A673 (cell line): ENCODE data around the gene PARD3. TPM values are rescaled to one million over a fixed set of nuclear protein-coding genes. Genes with fewer than 3 reads are reported as not detected.

Source experiments
- BruUV-seq: library from RNA; stranded (reverse); fragments of 400-500 nt; replicated peaks from 2 replicates; lab custom pipeline; 2021; lab: Mats Ljungman, UMichigan
- CTCF ChIA-PET: fragments of 300-600 bp; sonication (Branson Sonifier 250); formaldehyde crosslinking; loops from one replicate; lab custom pipeline; 2022; ENCODE audit warnings: antibody characterized with exemption; lab: Charles Lee
- POLR2A ChIA-PET: fragments of 300-600 bp; sonication (Branson Sonifier 250); formaldehyde crosslinking; loops from one replicate; lab custom pipeline; 2022; ENCODE audit warnings: antibody characterized with exemption; ENCODE audit not compliant: low non-redundant PET; lab: Charles Lee
- DNase-seq: peaks from one replicate; pipeline ENCODE4 v3.0.0-alpha.2; 2015; ENCODE audit warnings: low spot score
- H3K27ac ChIP-seq: fragments of 200-600 bp; sonication (generic); 2 replicates; pipeline ENCODE4 v1.5.1; 2016; ENCODE audit warnings: mixed run types, low read depth, mild to moderate bottlenecking, mixed read lengths, antibody characterized with exemption, low read length; ENCODE audit not compliant: poor library complexity, severe bottlenecking
- H3K27me3 ChIP-seq: fragments of 200-600 bp; sonication (generic); replicated peaks from 2 replicates; pipeline ENCODE4 v1.6.1; 2017; ENCODE audit warnings: mixed run types, low read depth, mild to moderate bottlenecking, mixed read lengths, antibody characterized with exemption, low read length; ENCODE audit not compliant: insufficient read depth, poor library complexity
- H3K36me3 ChIP-seq: fragments of 200-600 bp; sonication (generic); 2 replicates; pipeline ENCODE4 v1.6.1; 2016; ENCODE audit warnings: mixed run types, mild to moderate bottlenecking, mixed read lengths, antibody characterized with exemption, low read length; ENCODE audit not compliant: insufficient read depth, poor library complexity, severe bottlenecking
- H3K4me1 ChIP-seq: fragments of 200-600 bp; sonication (generic); 2 replicates; pipeline ENCODE4 v1.6.1; 2017; ENCODE audit warnings: mixed run types, mild to moderate bottlenecking, mixed read lengths, antibody characterized with exemption, low read length; ENCODE audit not compliant: insufficient read depth, poor library complexity, severe bottlenecking
- H3K4me3 ChIP-seq: fragments of 200-600 bp; sonication (generic); 2 replicates; pipeline ENCODE4 v1.5.1; 2016; ENCODE audit warnings: low read depth, mixed run types, mild to moderate bottlenecking, mixed read lengths, low read length; ENCODE audit not compliant: poor library complexity, severe bottlenecking
- H3K9me3 ChIP-seq: fragments of 200-600 bp; sonication (generic); 2 replicates; pipeline ENCODE4 v1.6.1; 2016; ENCODE audit warnings: mixed run types, low read depth, mild to moderate bottlenecking, mixed read lengths, antibody characterized with exemption, low read length; ENCODE audit not compliant: poor library complexity, severe bottlenecking
- EZH2 ChIP-seq: fragments of 200-600 bp; sonication (generic); IDR thresholded peaks from 2 replicates; pipeline ENCODE4 v1.6.1; 2017; ENCODE audit warnings: borderline replicate concordance, low read depth, mild to moderate bottlenecking, mixed read lengths, antibody characterized with exemption, low read length; ENCODE audit not compliant: poor library complexity, severe bottlenecking
- intact Hi-C: fragments of 100-400 bp; cut with micrococcal nuclease; formaldehyde crosslinking; loops from one replicate; pipeline ENCODE4 v1.10.0; 2022; ENCODE audit not compliant: unreplicated experiment
- total RNA-seq: library from RNA; stranded (reverse); gene quantifications from 2 replicates; pipeline ENCODE4 v1.2.3, GENCODE V29; 2021
- TF ChIP-seq, protein P1 (sequence below): fragments of 300-800, 200-600 bp; sonication (generic); conservative IDR thresholded peaks from 2 replicates; pipeline ENCODE4 v1.5.1; 2017; ENCODE audit warnings: low read depth, mild to moderate bottlenecking, antibody characterized with exemption, low read length, moderate library complexity, mixed read lengths

PARD3 gene
- total RNA-seq, 1 experiment from 2014 or later = 28.0 TPM

DNA sequence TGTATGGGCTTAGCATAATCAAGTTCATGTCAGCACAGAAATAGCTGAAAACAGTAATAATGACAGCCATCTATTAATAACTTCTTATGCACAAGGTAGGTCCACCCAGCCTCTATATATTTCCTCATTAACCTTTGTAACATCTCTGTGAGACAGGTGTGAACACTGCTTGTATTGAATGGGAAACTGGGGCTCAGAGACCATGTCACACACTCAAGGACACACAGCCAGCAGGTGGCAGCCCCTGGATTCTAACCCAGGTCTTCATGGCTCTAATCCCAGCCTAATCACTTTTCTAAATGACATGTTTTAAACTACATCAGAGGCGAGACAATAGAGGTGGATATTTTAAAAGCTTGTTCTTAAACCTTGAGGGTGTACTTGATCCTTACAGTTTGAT is 591.4 kb downstream of the PARD3 start:
- H3K9me3 ChIP-seq = no peaks in the 10 kb centered on the region
- no peaks in the 10 kb centered on the region for H3K4me1 ChIP-seq
- no TSS peak for BruUV-seq
- no peak for DNase-seq
- H3K36me3 ChIP-seq = no peaks in the 10 kb centered on the region
- POLR2A ChIA-PET = no interaction called here
- intact Hi-C loops = loop anchor here (10.0 kb wide), 1 partner anchor 411 kb away; no protein-coding TSS in a partner anchor
- H3K27ac ChIP-seq = no peak overlapping the region
- CTCF ChIA-PET = no interaction called here
- no peaks in the 10 kb centered on the region for H3K27me3 ChIP-seq
- TF ChIP-seq, protein P1, sequence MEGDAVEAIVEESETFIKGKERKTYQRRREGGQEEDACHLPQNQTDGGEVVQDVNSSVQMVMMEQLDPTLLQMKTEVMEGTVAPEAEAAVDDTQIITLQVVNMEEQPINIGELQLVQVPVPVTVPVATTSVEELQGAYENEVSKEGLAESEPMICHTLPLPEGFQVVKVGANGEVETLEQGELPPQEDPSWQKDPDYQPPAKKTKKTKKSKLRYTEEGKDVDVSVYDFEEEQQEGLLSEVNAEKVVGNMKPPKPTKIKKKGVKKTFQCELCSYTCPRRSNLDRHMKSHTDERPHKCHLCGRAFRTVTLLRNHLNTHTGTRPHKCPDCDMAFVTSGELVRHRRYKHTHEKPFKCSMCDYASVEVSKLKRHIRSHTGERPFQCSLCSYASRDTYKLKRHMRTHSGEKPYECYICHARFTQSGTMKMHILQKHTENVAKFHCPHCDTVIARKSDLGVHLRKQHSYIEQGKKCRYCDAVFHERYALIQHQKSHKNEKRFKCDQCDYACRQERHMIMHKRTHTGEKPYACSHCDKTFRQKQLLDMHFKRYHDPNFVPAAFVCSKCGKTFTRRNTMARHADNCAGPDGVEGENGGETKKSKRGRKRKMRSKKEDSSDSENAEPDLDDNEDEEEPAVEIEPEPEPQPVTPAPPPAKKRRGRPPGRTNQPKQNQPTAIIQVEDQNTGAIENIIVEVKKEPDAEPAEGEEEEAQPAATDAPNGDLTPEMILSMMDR = 0 out of 2 replicates have a peak, but pooled peaks have one; percentile 31
- no peak for TF ChIP-seq EZH2
- no peak overlapping the region for H3K4me3 ChIP-seq

DNA sequence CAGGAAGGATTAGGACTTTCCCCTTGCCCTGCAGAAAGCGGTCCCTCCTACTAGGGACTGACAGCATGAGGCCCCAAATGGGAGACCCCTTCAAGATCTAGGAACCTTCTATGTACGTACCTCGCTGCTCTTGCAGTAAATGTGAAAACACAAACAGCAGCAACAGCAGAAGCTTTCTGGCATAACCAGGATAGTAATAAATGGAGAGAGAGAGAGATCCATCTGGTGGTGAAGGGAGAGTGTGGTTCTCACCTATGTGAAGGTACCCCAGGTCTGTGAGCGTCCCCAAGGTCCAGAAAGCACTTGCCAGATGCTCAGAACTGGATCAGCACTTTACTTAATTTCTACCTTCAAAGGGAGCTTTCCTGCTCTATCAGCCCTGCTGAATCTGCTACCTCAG is 592.7 kb downstream of the PARD3 start:
- intact Hi-C loops = loop anchor here (10.0 kb wide), 1 partner anchor 412 kb away; no protein-coding TSS in a partner anchor
- Histone ChIP-seq H3K4me3 (no peak overlapping the region), H3K27ac (no peak overlapping the region), H3K9me3 (no peaks in the 10 kb centered on the region), H3K36me3 (no peaks in the 10 kb centered on the region), H3K4me1 (peaks cover 3% of the 10 kb centered on the region), H3K27me3 (no peaks in the 10 kb centered on the region)
- BruUV-seq = no TSS peak
- DNase-seq = no peak
- no peak for TF ChIP-seq EZH2
- POLR2A ChIA-PET = no interaction called here
- CTCF ChIA-PET = no interaction called here

DNA sequence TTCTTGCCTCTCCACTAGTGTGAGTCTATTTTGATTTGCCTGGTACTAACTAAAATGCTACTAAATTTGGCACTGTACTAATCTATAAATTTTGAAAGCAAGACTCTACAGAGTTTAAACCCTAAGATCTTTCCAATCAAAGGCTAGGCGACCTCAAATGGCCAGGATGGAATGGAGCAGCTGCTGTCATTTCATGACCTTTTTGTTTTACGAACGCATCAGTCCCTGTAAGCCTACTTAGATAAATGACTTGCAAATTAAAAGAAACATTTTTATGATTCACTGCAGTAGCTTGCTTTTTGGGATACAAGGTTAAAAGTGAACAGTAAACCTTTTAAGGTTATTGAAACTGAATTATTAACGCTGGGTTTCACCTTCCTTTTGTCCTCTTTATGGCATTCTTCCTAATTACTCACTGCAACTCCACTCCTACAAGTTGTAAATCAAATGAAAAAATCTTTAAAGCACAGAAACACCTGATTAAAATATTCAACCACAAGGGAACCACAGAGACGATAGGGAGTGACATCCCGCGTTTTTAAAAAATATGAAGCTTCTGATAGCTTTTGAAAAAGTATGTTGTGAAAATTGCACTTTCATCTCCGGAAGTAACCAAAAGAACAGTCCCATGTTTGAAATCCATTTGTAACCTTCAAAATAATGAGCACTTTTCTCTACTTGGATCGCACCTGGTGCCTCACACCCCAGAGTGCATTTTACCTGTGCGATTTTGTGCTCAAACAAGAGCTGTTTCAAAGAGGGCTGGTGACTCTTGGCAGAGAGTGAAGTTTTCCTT is 595.1 kb downstream of the PARD3 start:
- BruUV-seq = no TSS peak
- Histone ChIP-seq H3K36me3 (no peaks in the 10 kb centered on the region), H3K4me3 (no peak overlapping the region), H3K27me3 (no peaks in the 10 kb centered on the region), H3K4me1 (peaks cover 25% of the 10 kb centered on the region), H3K27ac (no peak overlapping the region), H3K9me3 (no peaks in the 10 kb centered on the region)
- POLR2A ChIA-PET = no interaction called here
- no peak for DNase-seq
- no peak for TF ChIP-seq EZH2
- TF ChIP-seq, protein P1 = no peak
- CTCF ChIA-PET = no interaction called here
- intact Hi-C loops = loop anchor here (10.0 kb wide), 1 partner anchor 415 kb away; no protein-coding TSS in a partner anchor
